ENCODE results near the gene ZNF236.
"Not testable (repeated sequence)": the region's sequence is repeated elsewhere in the genome, so short reads cannot be mapped to it uniquely, and the experiment has no call there.

The ZNF236 gene

GRCh38 chr18:77016936-77017335, 194.6 kb downstream of the ZNF236 start:
- TF ChIP-seq EZH2 (IDR thresholded peaks at IDR 0.05; ENCODE audit: borderline replicate concordance, low read length) (no peak), CTCF (IDR thresholded peaks at IDR 0.05; ENCODE audit: low read length) (no peak)
- Histone ChIP-seq H3K36me3 (ENCODE audit: insufficient read depth, low read length) (peaks cover 63% of the 10 kb centered on the region), H3K9ac (ENCODE audit: low read length) (no peak overlapping the region), H4K20me1 (ENCODE audit: insufficient read depth, low read length) (no peaks in the 10 kb centered on the region), H3K79me2 (ENCODE audit: insufficient read depth, low read length) (no peaks in the 10 kb centered on the region), H3K27me3 (ENCODE audit: insufficient read depth, low read length) (no peaks in the 10 kb centered on the region), H3K4me3 (ENCODE audit: low read depth, low read length, poor library complexity, severe bottlenecking) (no peak overlapping the region), H3F3A (ENCODE audit: insufficient read depth, low read length) (no peaks in the 10 kb centered on the region), H2AFZ (ENCODE audit: low read length) (no peak overlapping the region), H3K4me1 (ENCODE audit: insufficient read depth, low read length, severe bottlenecking) (no peaks in the 10 kb centered on the region), H3K4me2 (ENCODE audit: low read length) (no peak overlapping the region), H3K27ac (ENCODE audit: low read depth, low read length, poor library complexity, severe bottlenecking) (no peak overlapping the region), H3K9me3 (ENCODE audit: low read length) (no peaks in the 10 kb centered on the region), H3K9me2 (ENCODE audit: low read depth, low read length) (no peaks in the 10 kb centered on the region)

- Histone ChIP-seq H3K4me3 (ENCODE audit: low read depth, low read length, poor library complexity, severe bottlenecking) (no peak overlapping the region), H3K36me3 (ENCODE audit: insufficient read depth, low read length) (peaks cover 63% of the 10 kb centered on the region), H4K20me1 (ENCODE audit: insufficient read depth, low read length) (no peaks in the 10 kb centered on the region), H3K9me2 (ENCODE audit: low read depth, low read length) (no peaks in the 10 kb centered on the region), H3K9ac (ENCODE audit: low read length) (no peak overlapping the region), H2AFZ (ENCODE audit: low read length) (no peak overlapping the region), H3K4me2 (ENCODE audit: low read length) (no peak overlapping the region), H3K79me2 (ENCODE audit: insufficient read depth, low read length) (no peaks in the 10 kb centered on the region), H3F3A (ENCODE audit: insufficient read depth, low read length) (no peaks in the 10 kb centered on the region), H3K9me3 (ENCODE audit: low read length) (no peaks in the 10 kb centered on the region), H3K27ac (ENCODE audit: low read depth, low read length, poor library complexity, severe bottlenecking) (no peak overlapping the region), H3K27me3 (ENCODE audit: insufficient read depth, low read length) (no peaks in the 10 kb centered on the region), H3K4me1 (ENCODE audit: insufficient read depth, low read length, severe bottlenecking) (no peaks in the 10 kb centered on the region)
- TF ChIP-seq EZH2 (IDR thresholded peaks at IDR 0.05; ENCODE audit: borderline replicate concordance, low read length) (no peak), CTCF (IDR thresholded peaks at IDR 0.05; ENCODE audit: low read length) (no peak)
Observed at GRCh38 chr18:77017355-77017754, 195.0 kb downstream of the ZNF236 start.

- H3F3A ChIP-seq (ENCODE audit: insufficient read depth, low read length); H3K4me3 ChIP-seq (ENCODE audit: low read depth, low read length, poor library complexity, severe bottlenecking); H3K27me3 ChIP-seq (ENCODE audit: insufficient read depth, low read length); H3K27ac ChIP-seq (ENCODE audit: low read depth, low read length, poor library complexity, severe bottlenecking); H4K20me1 ChIP-seq (ENCODE audit: insufficient read depth, low read length); H3K9ac ChIP-seq (ENCODE audit: low read length); H2AFZ ChIP-seq (ENCODE audit: low read length); H3K4me2 ChIP-seq (ENCODE audit: low read length); H3K9me3 ChIP-seq (ENCODE audit: low read length); H3K9me2 ChIP-seq (ENCODE audit: low read depth, low read length); H3K79me2 ChIP-seq (ENCODE audit: insufficient read depth, low read length): not testable (repeated sequence)
- peaks cover 12% of the 10 kb centered on the region for H3K4me1 ChIP-seq (ENCODE audit: insufficient read depth, low read length, severe bottlenecking)
- peaks cover 54% of the 10 kb centered on the region for H3K36me3 ChIP-seq (ENCODE audit: insufficient read depth, low read length)
Observed at GRCh38 chr18:77018650-77019049, 196.3 kb downstream of the ZNF236 start.

GRCh38 chr18:77019641-77020040, 197.3 kb downstream of the ZNF236 start:
- Histone ChIP-seq H3K4me2 (ENCODE audit: low read length) (no peak overlapping the region), H3K9me2 (ENCODE audit: low read depth, low read length) (no peaks in the 10 kb centered on the region), H4K20me1 (ENCODE audit: insufficient read depth, low read length) (no peaks in the 10 kb centered on the region), H3K4me3 (ENCODE audit: low read depth, low read length, poor library complexity, severe bottlenecking) (no peak overlapping the region), H3K9ac (ENCODE audit: low read length) (no peak overlapping the region), H2AFZ (ENCODE audit: low read length) (no peak overlapping the region), H3F3A (ENCODE audit: insufficient read depth, low read length) (no peaks in the 10 kb centered on the region), H3K27ac (ENCODE audit: low read depth, low read length, poor library complexity, severe bottlenecking) (no peak overlapping the region), H3K4me1 (ENCODE audit: insufficient read depth, low read length, severe bottlenecking) (peaks cover 22% of the 10 kb centered on the region), H3K9me3 (ENCODE audit: low read length) (no peaks in the 10 kb centered on the region), H3K36me3 (ENCODE audit: insufficient read depth, low read length) (peaks cover 52% of the 10 kb centered on the region), H3K27me3 (ENCODE audit: insufficient read depth, low read length) (no peaks in the 10 kb centered on the region), H3K79me2 (ENCODE audit: insufficient read depth, low read length) (no peaks in the 10 kb centered on the region)
- no peak for TF ChIP-seq EZH2 (IDR thresholded peaks at IDR 0.05; ENCODE audit: borderline replicate concordance, low read length)
- TF ChIP-seq CTCF (IDR thresholded peaks at IDR 0.05; ENCODE audit: low read length), result no peak
